GM18870 (cell line): ENCODE data around the gene EIF3K.
"Not testable (repeated sequence)": the region's sequence is repeated elsewhere in the genome, so short reads cannot be mapped to it uniquely, and the experiment has no call there.

Source experiments
- ATAC-seq: cut with Tn5 transposase; IDR thresholded peaks from one replicate; pipeline ENCODE4 v1.9.1; 2021; ENCODE audit warnings: moderate library complexity; ENCODE audit not compliant: unreplicated experiment

EIF3K gene

GRCh38 chr19:38617764-38618589 is 1.0 kb upstream of the EIF3K start, which contains the start of gene MAP4K1:
TSS of gene MAP4K1 (minus strand) at chr19:38617953. CDS start at chr19:38617895, 58 bp downstream.
- ATAC-seq, result peak; percentile 34

DNA sequence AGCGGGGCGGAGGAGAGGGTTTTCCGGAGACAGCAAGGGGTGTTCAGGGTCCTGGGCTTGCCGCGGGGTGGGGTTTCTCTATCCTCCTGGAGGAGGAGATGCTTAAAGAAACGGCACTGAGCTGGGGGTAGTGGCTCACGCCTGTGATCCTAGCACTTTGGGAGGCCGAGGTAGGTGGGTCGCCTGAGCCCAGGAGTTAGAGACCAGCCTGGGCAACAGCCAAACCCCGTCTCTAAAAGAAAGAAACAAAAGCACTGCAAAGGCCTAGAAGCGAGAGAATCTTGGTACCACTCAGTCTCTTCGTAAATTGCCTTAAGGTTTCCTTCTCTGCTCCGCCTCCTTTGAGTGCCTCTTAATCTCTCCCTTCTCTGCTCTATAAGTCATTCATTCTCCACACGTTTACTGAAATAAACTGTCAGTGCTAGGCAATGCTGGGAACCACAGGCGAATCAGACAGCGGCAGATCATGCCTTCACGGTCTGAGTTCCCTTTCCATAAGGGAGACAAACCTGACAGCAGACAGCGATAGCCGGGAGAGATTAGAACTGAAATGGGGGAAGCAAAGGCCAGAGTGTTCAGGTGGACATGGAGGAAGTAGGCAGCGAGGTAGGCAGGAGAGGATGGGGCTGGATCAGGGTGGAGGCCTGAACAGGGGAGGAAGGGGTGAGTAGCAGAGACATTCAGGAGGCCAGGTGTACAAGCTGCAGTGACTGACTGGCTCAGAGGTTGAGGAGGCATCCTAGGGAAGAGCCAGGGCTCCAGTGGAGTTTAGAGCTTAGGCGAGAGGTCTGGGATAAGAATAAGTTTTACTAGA is 580 bp downstream of the EIF3K start:
- no peak for ATAC-seq

DNA sequence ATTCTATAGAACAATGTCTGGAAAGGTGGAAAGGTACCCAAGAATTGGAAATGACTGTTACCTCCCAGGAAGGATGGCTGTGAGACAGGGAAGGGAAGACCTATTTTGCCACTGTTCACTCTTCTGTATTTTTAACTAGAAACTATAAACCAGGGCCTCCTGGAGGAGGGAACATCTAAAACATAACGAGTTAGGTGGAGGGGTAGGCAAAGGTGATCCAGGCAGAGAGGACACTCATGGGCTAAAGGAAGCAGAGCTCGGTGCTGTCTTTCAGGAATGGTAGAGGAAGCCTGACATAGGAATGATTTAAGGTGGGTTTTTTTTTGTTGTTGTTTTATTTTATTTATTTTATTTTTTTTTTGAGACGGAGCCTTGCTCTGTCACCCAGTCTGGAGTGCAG is 5.8 kb downstream of the EIF3K start:
- no peak for ATAC-seq

- no peak for ATAC-seq
Observed at GRCh38 chr19:38626401-38626800, 7.4 kb downstream of the EIF3K start.

DNA sequence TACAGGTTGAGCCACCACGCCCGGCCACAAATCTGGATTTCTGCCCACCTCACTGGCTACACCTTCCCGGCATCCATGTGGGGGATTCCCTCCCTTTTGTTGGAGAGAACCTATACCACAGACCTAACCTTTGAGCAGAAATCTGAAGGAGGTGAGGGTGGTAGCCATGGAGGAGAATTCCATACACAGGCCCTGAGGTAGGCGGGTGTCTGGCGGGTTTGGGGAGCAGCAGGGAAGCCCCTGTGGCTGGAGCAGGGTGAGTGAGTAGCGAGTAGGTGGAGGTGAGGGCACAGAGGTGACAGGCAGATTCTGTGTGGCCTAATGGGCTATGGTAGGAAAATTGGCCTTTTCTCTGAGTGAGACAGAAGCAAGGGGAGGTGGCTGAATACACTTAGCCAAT is 10.6 kb downstream of the EIF3K start:
- no peak for ATAC-seq

- not testable (repeated sequence) for ATAC-seq
Observed at GRCh38 chr19:38631301-38631700, 12.3 kb downstream of the EIF3K start.

DNA sequence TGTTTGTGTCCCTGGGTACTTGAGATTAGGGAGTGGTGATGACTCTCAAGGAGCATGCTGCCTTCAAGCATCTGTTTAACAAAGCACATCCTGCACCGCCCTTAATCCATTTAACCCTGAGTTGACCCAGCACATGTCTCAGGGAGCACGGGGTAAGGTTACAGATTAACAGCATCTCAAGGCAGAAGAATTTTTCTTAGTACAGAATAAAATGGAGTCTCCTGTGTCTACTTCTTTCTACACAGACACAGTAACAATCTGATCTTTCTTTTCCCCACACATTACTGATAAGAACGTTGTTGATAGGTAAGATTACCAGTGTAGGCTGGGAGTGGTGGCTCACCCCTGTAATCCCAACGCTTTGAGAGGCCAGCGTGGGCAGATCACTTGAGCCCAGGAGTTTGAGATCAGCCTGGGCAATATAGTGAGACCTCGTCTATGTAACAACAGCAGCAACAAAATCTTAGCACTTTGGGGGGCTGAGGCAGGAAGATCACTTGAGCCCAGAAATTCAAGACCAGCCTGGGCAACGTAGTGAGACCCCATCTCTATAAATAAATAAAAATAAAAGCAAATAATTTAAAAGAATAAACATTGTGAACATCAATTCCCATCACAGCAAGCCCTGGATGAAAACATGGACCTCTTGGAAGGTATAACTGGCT is 13.0 kb downstream of the EIF3K start:
- ATAC-seq, result not testable (repeated sequence)

- no peak for ATAC-seq
Observed at GRCh38 chr19:38632476-38633213, 13.7 kb downstream of the EIF3K start.

- no peak for ATAC-seq
Observed at GRCh38 chr19:38634757-38635482, 15.9 kb downstream of the EIF3K start.

DNA sequence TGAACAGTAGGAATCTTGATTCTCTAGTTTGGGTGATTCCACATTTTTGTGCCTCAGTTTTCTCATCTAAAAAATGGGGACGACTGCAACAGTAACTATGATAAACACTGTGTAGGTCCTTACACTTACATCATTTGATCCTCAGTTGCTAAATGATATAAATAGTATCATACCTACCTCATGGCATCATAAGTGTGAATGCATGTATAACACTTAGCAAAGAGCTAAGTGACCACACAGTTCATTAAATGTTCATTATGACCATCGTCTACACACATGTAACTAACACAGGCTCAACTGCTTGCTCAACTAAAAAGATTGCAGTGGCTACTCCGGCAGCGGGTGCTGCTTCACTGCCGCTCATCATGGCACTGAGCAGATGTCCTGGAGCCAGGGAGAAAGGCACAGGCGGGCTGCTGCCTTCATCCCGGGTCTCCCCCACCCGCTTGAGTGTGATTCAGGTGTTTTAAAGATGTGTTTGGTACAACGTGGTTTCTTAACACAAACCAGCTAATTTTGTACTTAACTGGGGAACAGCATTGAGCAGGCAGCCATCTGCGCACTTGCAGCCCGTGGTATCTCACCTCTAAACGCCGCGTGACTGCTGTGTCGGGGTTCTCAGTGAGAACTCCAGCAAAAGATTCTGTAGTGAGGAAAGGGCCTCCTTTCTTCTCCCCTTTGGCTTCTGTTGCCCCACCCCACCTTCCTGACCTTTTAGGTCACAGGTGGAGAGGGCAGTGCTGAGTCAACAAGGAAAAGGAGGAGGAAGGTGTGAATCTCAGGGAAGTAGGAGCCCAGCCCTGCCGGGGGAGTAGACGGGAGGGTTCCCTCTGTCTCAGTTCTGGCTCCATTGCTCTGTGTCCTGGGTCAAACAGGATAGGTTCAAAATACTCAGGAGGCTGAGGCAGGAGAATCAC is 16.8 kb downstream of the EIF3K start:
- no peak for ATAC-seq

- ATAC-seq, result no peak
Observed at GRCh38 chr19:38638461-38638860, 19.5 kb downstream of the EIF3K start.

DNA sequence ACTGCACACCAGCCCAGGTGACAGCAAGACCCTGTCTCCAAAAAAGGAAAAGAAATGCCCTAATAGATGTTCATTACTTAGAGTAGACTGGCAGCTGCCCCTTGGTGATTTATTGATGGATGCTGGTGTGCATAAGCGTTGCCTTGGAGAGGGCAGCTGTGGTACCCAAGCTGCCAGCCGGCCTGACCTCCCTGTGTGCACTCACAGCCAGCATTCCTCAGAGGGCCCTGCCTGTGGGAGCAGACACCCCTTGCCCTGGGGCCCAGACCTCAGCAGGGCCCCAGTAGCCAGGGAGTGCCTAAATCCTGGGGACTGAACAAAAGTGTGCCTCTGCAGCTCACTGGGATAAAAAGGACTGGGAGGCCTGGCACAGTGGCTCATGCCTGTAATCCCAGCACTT is 20.7 kb downstream of the EIF3K start:
- ATAC-seq, result no peak

- no peak for ATAC-seq
Observed at GRCh38 chr19:38640368-38640767, 21.4 kb downstream of the EIF3K start.

GRCh38 chr19:38642176-38642575 is 23.2 kb downstream of the EIF3K start:
- no peak for ATAC-seq

GRCh38 chr19:38644719-38645118 is 25.7 kb downstream of the EIF3K start:
- no peak for ATAC-seq

- peak; percentile 69 for ATAC-seq
Observed at GRCh38 chr19:38647368-38647965, 28.5 kb downstream of the EIF3K start, which contains the start of gene ACTN4. TSS of gene ACTN4 (plus strand) at chr19:38647649. CDS start at chr19:38647746, 97 bp downstream.

DNA sequence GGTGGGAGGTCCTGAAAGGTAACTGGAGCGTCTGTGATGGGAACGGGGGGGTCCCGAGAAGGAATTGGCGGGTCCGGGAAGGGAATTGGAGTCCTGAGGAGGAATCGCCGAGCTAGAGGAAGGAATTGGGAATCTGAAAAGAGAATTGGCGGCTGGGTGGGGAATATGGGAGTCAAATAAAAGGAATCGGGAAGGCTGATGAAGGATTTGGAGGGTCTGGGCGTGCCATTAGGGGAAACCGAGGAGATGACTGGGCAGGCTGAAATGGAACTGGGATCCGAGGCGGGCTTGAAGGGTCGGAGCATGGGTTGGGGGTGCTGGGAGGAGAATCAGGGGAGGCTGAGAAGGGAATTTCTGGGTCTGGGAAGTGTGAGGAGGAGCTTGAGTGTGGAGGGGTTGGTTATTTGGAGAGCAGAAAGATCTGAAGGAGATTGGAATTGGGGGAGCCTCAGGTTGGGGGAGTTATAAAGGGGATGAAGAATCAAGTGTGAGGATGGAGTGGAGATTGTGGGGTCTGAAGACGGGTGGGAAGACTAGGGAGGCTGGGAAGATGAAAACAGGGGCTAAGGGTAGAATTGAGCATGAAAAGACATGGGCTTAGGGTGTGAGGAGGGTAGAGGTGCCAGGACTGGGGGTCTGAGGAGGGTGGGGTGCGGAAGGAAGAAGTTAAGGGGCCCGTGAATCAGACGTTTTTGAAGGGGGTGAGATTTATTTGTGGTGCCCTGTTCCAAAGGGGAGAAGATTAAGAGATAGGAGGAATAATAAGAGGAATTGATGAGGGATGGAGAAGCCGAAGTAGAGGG is 29.2 kb downstream of the EIF3K start:
- ATAC-seq, result no peak
